ENCODE measurements around the gene LGR5.

GRCh38 chr12:71420775-71421406 lies 18.7 kb upstream of the LGR5 start:
- TF ChIP-seq CTCF (conservative IDR thresholded peaks at IDR 0.05; ENCODE audit: low read depth, low read length) = no peak
- no peak for TF ChIP-seq EZH2 (IDR thresholded peaks at IDR 0.05; ENCODE audit: borderline replicate concordance, low read depth, low read length, poor library complexity, severe bottlenecking)

Measured in A673 (cell line).